Nephron progenitor cell (in vitro differentiated cells): ENCODE results near the gene TMTC2.

ENCODE experiments used
- DNase-seq: peaks from one replicate; pipeline ENCODE4 v3.0.0; 2021
- H3K27ac Mint-ChIP-seq: 2 replicates; pipeline ENCODE4 v1.8.0; 2021; ENCODE audit warnings: mild to moderate bottlenecking, moderate library complexity, mixed read lengths
- H3K27me3 Mint-ChIP-seq: 2 replicates; pipeline ENCODE4 v1.8.0; 2021; ENCODE audit warnings: mild to moderate bottlenecking, low read depth, mixed read lengths; ENCODE audit not compliant: poor library complexity
- H3K36me3 Mint-ChIP-seq: 2 replicates; pipeline ENCODE4 v1.8.0; 2021; ENCODE audit warnings: low read depth, mixed read lengths
- H3K4me1 Mint-ChIP-seq: 2 replicates; pipeline ENCODE4 v1.8.0; 2021; ENCODE audit warnings: mixed read lengths
- H3K4me3 Mint-ChIP-seq: 2 replicates; pipeline ENCODE4 v1.8.0; 2021; ENCODE audit warnings: mild to moderate bottlenecking, moderate library complexity, mixed read lengths
- H3K9me3 Mint-ChIP-seq: 2 replicates; pipeline ENCODE4 v1.8.0; 2021; ENCODE audit warnings: mild to moderate bottlenecking, moderate library complexity, mixed read lengths
- CTCF ChIP-seq: fragments of 200-600 bp; sonication (generic); IDR thresholded peaks from 2 replicates; pipeline ENCODE4 v1.5.0; 2021; ENCODE audit warnings: antibody characterized with exemption

The TMTC2 gene

GRCh38 chr12:82705774-82706173 is 19.1 kb downstream of the TMTC2 start:
- TF ChIP-seq CTCF = no peak
- peaks cover 3% of the 10 kb centered on the region for H3K27me3 Mint-ChIP-seq
- peaks cover 5% of the 10 kb centered on the region for H3K9me3 Mint-ChIP-seq
- H3K4me1 Mint-ChIP-seq = peaks cover 11% of the 10 kb centered on the region
- DNase-seq = no peak
- peaks cover 40% of the 10 kb centered on the region for H3K36me3 Mint-ChIP-seq
- H3K4me3 Mint-ChIP-seq = no peak overlapping the region
- H3K27ac Mint-ChIP-seq = no peak overlapping the region

- no peak for TF ChIP-seq CTCF
- peaks cover 16% of the 10 kb centered on the region for H3K9me3 Mint-ChIP-seq
- H3K27me3 Mint-ChIP-seq = peaks cover 3% of the 10 kb centered on the region
- H3K27ac Mint-ChIP-seq = no peak overlapping the region
- no peak for DNase-seq
- H3K4me1 Mint-ChIP-seq = peaks cover 11% of the 10 kb centered on the region
- H3K36me3 Mint-ChIP-seq = peaks cover 47% of the 10 kb centered on the region
- no peak overlapping the region for H3K4me3 Mint-ChIP-seq
Observed at GRCh38 chr12:82708061-82708879, 21.6 kb downstream of the TMTC2 start.

DNA sequence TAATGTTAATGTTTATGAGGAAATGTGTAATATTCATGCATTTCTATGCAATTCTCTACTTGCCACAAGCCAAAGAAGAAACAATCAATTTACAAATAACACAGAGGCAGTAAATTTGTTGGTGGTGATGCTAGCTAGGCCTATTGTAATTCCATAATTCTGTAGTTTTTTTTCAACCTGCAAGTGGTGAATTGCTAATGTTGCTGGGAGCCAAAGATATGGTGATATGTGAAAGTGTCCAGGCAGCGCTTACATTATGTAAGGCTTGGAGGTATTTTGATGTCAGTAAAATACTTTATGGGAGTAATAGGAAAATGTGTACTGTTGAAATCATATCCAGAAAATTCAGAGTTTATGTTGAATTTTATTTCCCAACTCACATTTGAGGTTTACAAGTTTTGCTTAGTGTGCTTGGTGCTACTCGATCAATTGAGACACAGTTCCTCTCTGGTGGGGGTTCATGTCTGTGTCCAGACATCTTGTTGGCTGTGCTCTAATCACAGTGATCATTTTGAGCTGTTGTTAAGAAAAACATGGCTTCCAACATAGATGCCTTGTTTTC is 23.2 kb downstream of the TMTC2 start:
- Mint-ChIP-seq H3K4me3 (no peak overlapping the region), H3K36me3 (peaks cover 45% of the 10 kb centered on the region)

GRCh38 chr12:82710741-82711140 is 24.0 kb downstream of the TMTC2 start:
- Mint-ChIP-seq H3K36me3 (peaks cover 45% of the 10 kb centered on the region), H3K27me3 (no peaks in the 10 kb centered on the region), H3K4me1 (peaks cover 11% of the 10 kb centered on the region), H3K4me3 (no peak overlapping the region), H3K27ac (no peak overlapping the region), H3K9me3 (peaks cover 16% of the 10 kb centered on the region)
- no peak for DNase-seq
- no peak for TF ChIP-seq CTCF

More for the DNA sequence above, 23.2 kb downstream of the TMTC2 start:
- DNase-seq = no peak
- Mint-ChIP-seq H3K4me1 (peaks cover 11% of the 10 kb centered on the region), H3K27me3 (peaks cover 3% of the 10 kb centered on the region), H3K9me3 (peaks cover 16% of the 10 kb centered on the region), H3K27ac (no peak overlapping the region)
- TF ChIP-seq CTCF = no peak

DNA sequence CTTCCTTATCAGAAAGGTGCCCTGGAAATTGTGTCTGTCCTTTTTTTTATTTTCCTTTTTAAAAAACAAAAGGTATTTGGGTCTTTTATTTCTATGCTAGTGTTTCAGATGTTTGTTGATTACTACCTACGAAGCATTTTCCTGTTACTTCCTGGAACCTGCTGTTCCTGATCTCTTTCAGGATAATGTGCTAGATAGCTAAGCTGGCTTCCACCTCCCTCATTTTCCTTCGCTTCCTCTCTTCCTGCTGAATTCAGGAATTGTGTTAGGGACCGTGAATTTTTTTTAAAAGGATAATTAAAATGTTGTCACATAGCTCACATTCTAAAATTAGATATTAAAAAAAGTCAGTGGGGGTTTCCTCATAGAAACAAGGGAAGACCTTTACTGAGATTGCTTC is 27.7 kb downstream of the TMTC2 start:
- H3K36me3 Mint-ChIP-seq = peaks cover 53% of the 10 kb centered on the region
- no peaks in the 10 kb centered on the region for H3K4me1 Mint-ChIP-seq
- H3K9me3 Mint-ChIP-seq = peaks cover 16% of the 10 kb centered on the region
- DNase-seq = no peak
- no peak overlapping the region for H3K4me3 Mint-ChIP-seq
- H3K27me3 Mint-ChIP-seq = no peaks in the 10 kb centered on the region
- TF ChIP-seq CTCF = no peak
- no peak overlapping the region for H3K27ac Mint-ChIP-seq

DNA sequence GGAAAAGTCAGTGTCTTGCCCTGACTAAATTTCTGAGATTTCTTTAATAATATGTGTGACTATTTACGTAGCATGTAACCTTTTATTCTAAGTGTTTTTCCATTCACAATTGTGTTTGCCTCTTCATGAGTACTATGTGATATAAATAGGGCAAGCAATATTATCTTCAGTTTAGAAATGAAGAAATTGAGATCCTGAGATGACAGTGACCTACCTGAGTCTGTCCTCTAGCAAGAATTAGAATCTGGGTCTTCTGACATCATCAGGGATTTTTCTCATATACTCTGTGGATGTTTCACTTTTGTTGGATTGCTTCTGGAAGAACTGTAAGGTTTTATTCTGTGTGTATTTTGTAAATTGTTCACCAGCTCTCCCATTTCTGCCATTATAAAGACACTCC is 35.0 kb downstream of the TMTC2 start:
- DNase-seq = no peak
- Mint-ChIP-seq H3K36me3 (peaks cover 50% of the 10 kb centered on the region), H3K9me3 (peaks cover 4% of the 10 kb centered on the region), H3K4me3 (no peak overlapping the region), H3K27ac (no peak overlapping the region), H3K27me3 (no peaks in the 10 kb centered on the region), H3K4me1 (no peaks in the 10 kb centered on the region)
- TF ChIP-seq CTCF = no peak
